ENCODE data around the gene PTPN1. TPM values are rescaled to one million over a fixed set of nuclear protein-coding genes. Genes with fewer than 3 reads are reported as not detected.

Gene PTPN1
- total and polyA plus RNA-seq, 2 of the 13 experiments (the other 11 are each of a cell fraction or from before 2014, with no cell fraction given): 17.7 to 37.2 TPM

DNA sequence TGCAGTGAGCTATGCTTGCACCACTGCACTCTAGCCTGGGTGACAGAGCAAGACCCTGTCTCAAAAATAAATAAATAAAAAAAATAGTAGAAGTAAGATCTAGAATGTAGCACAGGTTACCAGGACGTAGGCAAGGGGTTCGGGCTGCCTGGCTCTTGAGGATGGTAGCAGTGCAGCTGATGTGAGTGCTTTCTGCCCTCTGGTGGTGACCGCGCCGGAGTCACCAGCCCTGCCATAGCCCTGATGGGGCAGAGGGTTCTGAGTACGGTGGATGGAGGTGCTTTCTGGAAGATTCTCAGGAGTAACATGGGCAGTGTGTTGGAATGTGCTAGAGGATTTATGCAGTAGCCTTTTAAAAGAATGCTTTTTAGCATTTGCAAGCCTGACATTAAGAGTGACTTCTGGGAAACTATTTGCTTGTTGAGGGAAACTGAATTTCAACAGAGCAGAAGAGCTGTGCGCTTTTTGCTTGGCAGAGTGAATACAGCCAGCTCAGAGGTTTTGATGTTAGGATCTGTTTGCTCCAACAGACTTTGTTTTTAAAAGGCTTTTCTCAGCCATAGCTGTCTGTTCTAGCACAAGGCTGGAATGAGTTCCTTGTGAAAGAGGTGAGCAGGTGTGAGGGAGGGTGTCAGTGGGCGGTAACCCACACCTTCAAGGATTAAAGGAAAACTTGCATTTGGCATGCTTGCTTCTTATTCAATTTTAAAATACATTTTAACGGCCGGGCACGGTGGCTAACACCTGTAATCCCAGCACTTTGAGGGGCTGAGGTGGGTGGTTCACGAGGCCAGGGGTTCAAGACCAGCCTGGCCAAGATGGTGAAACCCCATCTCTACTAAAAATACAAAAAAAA, 65.9 kb downstream of the PTPN1 start (continued):
- TF ChIP-seq, protein P1, sequence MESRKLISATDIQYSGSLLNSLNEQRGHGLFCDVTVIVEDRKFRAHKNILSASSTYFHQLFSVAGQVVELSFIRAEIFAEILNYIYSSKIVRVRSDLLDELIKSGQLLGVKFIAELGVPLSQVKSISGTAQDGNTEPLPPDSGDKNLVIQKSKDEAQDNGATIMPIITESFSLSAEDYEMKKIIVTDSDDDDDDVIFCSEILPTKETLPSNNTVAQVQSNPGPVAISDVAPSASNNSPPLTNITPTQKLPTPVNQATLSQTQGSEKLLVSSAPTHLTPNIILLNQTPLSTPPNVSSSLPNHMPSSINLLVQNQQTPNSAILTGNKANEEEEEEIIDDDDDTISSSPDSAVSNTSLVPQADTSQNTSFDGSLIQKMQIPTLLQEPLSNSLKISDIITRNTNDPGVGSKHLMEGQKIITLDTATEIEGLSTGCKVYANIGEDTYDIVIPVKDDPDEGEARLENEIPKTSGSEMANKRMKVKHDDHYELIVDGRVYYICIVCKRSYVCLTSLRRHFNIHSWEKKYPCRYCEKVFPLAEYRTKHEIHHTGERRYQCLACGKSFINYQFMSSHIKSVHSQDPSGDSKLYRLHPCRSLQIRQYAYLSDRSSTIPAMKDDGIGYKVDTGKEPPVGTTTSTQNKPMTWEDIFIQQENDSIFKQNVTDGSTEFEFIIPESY (CRISPR knock-in tag; IDR thresholded peaks at IDR 0.05): 0 out of 2 replicates have a peak, but pooled peaks have one; percentile 42
- 0 out of 2 replicates have a peak, but pooled peaks have one; percentile 24 for TF ChIP-seq ZNF205 (CRISPR knock-in tag; IDR thresholded peaks at IDR 0.05)
- 0 out of 2 replicates have a peak, but pooled peaks have one; percentile 14 for TF ChIP-seq ETV5 (CRISPR knock-in tag; IDR thresholded peaks at IDR 0.05; ENCODE audit: borderline replicate concordance)
- no peak for TF ChIP-seq MTF2 (CRISPR knock-in tag; IDR thresholded peaks at IDR 0.05; ENCODE audit: borderline replicate concordance)
- TF ChIP-seq NR3C1 (CRISPR knock-in tag; IDR thresholded peaks at IDR 0.05): no peak
- TF ChIP-seq ZNF136 (CRISPR knock-in tag; IDR thresholded peaks at IDR 0.05; ENCODE audit: low read depth): no peak
- TF ChIP-seq RCOR2 (CRISPR knock-in tag; IDR thresholded peaks at IDR 0.05): no peak
- no peak for TF ChIP-seq FOSL1 (CRISPR knock-in tag; IDR thresholded peaks at IDR 0.05; ENCODE audit: borderline replicate concordance)
- no peak for TF ChIP-seq GABPB1 (CRISPR knock-in tag; IDR thresholded peaks at IDR 0.05)
- TF ChIP-seq, protein P2, sequence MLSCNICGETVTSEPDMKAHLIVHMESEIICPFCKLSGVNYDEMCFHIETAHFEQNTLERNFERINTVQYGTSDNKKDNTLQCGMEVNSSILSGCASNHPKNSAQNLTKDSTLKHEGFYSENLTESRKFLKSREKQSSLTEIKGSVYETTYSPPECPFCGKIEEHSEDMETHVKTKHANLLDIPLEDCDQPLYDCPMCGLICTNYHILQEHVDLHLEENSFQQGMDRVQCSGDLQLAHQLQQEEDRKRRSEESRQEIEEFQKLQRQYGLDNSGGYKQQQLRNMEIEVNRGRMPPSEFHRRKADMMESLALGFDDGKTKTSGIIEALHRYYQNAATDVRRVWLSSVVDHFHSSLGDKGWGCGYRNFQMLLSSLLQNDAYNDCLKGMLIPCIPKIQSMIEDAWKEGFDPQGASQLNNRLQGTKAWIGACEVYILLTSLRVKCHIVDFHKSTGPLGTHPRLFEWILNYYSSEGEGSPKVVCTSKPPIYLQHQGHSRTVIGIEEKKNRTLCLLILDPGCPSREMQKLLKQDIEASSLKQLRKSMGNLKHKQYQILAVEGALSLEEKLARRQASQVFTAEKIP (CRISPR knock-in tag; IDR thresholded peaks at IDR 0.05; ENCODE audit: borderline replicate concordance): no peak
- TF ChIP-seq HNRNPLL (IDR thresholded peaks at IDR 0.05; ENCODE audit: low read depth, low read length, poor library complexity, severe bottlenecking): no peak
- TF ChIP-seq HINFP (CRISPR knock-in tag; IDR thresholded peaks at IDR 0.05; ENCODE audit: low read depth): peak; percentile 38; the same call in 1 of the 2 replicates
- TF ChIP-seq SNAPC2 (CRISPR knock-in tag; IDR thresholded peaks at IDR 0.05): no peak
- TF ChIP-seq, protein P3, sequence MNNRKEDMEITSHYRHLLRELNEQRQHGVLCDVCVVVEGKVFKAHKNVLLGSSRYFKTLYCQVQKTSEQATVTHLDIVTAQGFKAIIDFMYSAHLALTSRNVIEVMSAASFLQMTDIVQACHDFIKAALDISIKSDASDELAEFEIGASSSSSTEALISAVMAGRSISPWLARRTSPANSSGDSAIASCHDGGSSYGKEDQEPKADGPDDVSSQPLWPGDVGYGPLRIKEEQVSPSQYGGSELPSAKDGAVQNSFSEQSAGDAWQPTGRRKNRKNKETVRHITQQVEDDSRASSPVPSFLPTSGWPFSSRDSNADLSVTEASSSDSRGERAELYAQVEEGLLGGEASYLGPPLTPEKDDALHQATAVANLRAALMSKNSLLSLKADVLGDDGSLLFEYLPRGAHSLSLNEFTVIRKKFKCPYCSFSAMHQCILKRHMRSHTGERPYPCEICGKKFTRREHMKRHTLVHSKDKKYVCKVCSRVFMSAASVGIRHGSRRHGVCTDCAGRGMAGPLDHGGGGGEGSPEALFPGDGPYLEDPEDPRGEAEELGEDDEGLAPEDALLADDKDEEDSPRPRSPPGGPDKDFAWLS (CRISPR knock-in tag; IDR thresholded peaks at IDR 0.05; ENCODE audit: borderline replicate concordance): no peak
- TF ChIP-seq CBFB (CRISPR knock-in tag; IDR thresholded peaks at IDR 0.05): no peak
- TF ChIP-seq ZNF770 (CRISPR knock-in tag; IDR thresholded peaks at IDR 0.05): peak; percentile 36; the same call in 1 of the 2 replicates
- no peak for TF ChIP-seq ZFP36L1 (CRISPR knock-in tag; IDR thresholded peaks at IDR 0.05)
- TF ChIP-seq JARID2 (CRISPR knock-in tag; IDR thresholded peaks at IDR 0.05; ENCODE audit: insufficient replicate concordance): no peak
